PC-3 (cell line): ENCODE measurements around the gene POGLUT3.

Experiments used
- CTCF ChIP-seq: fragments of 300-600 bp; sonication (generic); conservative IDR thresholded peaks from 2 replicates; pipeline ENCODE4 v1.5.1; 2017; ENCODE audit warnings: antibody characterized with exemption, low read depth, mild to moderate bottlenecking, low read length
- EZH2 ChIP-seq: fragments of 300-600 bp; sonication (generic); IDR thresholded peaks from one replicate; pipeline ENCODE4 v1.6.1; 2017; ENCODE audit warnings: antibody characterized with exemption, mild to moderate bottlenecking, low read length; ENCODE audit not compliant: unreplicated experiment
- EZH2phosphoT487 ChIP-seq: fragments of 300-600 bp; sonication (generic); IDR thresholded peaks from 2 replicates; pipeline ENCODE4 v1.6.1; 2018; ENCODE audit warnings: mild to moderate bottlenecking, antibody characterized with exemption, low read length, borderline replicate concordance

- TF ChIP-seq CTCF (no peak), EZH2 (no peak), EZH2phosphoT487 (no peak)
Observed at GRCh38 chr11:108472681-108473080, 25.5 kb downstream of the POGLUT3 start.
